ENCODE data around the gene MUTYH.
"Not testable (repeated sequence)": the region's sequence is repeated elsewhere in the genome, so short reads cannot be mapped to it uniquely, and the experiment has no call there.

The MUTYH gene

DNA sequence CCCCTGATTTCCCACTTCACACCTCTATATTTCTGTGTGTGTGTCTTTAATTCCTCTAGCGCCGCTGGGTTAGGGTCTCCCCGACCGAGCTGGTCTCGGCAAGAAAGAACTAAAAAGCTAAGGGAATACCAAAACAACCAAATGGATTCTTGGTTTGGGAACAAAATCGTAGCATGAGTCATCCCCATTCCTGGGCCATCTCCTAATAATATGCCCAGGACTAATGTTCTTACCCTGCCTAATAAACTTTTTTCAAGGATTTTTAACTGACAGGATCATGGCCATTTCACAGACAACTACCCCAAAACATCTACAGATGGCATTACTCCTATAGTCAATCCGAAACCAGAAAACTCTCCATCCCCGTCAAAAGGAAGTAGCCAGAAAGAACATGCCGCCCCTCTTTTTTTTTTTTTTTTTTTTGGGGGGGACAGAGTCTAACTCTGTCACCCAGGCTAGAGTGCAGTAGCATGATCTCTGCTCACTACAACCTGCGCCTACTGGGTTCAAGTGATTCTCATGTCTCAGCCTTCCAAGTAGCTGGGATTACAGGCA lies 17.7 kb downstream of the MUTYH start:
- no peak for DNase-seq

DNA sequence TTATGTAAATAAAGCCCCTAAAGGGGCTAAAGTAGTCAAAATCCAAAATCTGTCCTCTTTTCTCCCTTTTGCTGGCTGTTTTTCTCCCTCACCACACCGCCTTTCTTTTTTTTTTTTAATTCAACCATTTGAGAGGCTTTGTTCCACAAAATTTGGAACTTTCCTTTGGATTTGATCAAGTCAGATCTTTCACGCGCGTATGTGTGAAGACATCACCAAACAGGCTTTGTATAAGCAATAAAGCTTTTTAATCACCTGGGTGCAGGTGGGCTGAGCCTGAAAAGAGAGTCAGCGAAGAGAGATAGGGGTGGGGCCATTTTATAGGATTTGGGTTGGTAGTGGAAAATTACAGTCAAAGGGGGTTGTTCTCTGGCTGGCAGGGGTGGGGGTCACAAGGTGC lies 18.8 kb downstream of the MUTYH start:
- DNase-seq = no peak

DNA sequence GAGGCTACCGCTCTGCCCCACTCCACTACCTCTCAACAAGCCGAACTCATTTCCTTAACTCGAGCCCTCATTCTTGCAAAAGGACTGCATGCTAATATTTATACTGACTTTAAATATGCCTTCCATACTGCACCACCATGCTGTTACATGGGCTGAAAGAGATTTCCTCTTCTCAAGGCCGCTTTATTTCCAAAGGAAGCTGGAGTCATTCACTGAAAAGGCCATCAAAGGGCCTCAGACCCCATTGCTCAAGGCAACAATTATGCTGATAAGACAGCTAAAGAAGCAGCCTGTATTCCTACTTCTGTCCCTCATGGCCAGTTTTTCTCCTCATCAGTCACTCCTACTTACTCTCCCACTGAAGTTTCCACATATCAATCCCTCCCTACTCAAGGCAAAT lies 20.5 kb downstream of the MUTYH start:
- DNase-seq = no peak

DNA sequence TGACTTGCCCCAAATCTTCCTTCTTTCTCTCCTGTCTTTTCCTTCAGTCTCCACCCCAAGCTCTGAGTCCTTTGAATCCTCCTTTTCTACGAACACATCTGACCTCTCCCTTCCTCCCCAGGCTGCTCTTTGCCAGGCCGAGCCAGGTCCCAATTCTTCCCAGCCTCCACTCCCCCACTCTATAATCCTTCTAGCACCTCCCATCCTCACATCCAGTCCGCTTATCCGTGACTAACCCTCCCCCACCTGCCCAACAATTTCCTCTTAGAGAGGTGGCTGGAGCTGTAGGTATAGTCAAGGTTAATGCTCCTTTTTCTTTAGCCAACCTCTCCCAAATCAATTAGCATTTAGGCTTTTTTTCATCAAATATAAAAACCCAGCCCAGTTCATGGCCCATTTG lies 23.1 kb downstream of the MUTYH start:
- no peak for DNase-seq

DNA sequence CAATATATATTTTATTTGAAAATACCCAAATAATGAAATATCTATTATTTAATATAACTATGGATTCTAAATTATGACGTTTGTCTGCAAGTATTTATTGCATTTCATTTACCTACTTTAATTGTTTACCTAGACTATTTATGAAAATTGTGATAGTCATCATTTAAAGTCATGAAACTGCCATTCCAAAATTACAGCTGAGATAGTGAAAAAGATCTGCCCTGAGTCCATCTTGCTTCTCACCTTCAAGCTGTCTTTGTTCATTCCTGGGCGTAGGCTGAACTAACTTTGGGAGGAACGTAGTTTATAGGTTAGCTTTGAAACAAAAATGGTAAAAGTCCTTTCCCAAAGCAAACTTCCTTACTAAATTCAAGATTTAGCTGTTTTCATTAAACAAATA lies 26.0 kb downstream of the MUTYH start:
- no peak for DNase-seq

DNA sequence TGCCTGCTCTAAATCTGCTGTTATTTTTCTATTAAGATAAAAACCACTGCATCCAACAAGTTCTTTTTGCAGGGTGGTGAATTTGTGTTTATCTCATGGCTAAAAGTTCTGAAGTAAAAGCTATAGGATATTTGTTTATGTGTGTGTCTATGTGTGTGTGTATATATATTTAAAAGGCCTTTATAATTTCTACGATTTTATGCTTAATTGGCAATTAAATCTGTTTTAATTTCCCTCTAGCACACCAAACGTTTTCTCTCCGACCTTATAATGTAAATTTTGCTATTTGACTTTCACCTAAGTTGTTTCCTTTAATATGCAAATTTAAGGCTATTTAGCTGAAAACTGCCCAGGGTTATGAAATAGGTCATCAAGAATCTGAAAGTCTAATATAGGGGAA lies 33.3 kb downstream of the MUTYH start:
- no peak for DNase-seq

DNA sequence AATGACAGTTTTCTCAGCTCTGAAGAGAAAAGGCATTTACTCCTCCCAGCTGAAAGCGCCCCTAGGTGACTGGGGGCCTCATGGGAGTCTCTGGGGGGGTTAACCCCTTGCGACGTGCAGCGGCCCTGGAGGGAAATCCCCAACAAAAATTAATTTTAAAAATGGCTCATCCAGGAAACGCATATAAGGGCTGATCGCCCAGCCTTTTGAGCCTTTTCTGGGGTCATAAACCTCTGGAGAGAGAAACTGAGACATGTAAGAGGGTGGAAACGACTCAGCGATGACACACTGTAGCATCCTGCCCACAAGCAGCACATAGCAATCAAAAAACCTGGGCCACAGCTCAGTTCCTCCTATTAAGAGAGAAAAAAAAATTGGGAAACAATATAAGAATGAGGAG lies 33.9 kb downstream of the MUTYH start:
- no peak for DNase-seq

DNA sequence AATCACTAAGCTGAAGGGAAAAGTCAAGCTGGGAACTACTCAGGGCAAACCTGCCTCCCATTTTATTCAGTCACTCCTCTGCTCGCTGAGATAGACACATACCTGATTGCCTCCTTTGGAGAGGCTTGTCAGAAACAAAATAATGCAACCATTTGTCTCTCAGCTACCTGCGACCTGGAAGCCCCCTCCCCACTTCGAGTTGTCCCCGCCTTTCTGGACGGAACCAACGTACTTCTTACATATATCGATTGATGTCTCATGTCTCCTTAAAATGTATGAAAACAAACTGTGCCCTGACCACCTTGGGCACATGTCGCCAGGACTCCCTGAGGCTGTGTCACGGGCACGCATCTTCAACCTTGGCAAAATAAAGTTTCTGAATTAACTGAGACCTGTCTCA lies 35.0 kb downstream of the MUTYH start:
- no peak for DNase-seq

DNA sequence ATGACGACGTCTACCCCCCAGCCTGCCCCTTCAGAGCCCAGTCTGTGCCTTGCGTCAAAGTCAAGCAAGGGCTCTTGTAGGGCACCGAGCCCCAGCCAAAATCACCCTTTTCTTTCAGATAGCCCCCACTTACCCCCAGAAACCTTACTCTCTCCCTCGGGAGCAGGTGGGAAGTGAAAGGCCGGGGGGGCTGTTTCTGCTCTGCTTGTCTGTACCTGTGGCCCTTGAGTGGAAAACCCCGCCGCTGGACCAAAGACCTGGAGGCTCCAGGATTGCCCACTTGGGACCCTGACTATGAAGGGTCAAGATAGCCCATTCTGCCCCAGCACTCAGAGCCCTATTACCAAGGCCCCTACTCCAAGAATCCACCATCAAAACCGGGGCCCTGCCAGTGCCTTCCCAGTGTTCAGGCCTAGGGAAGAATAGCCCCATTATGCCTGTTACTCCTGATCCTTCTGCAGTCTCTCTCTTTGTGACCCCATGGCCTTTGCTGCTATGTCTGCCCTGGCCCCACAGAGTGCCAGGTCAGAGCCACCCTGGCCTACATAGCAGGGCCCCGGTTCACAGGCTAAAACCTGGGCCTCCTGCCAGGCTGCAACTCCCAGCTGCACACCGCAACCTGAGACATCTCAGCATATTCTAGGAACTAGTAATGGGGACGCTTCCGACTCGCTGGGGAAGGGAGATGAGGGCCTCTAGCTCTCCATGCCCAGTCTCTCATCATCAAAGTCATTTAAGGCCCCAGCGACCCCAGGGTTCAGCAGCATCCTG lies 35.7 kb downstream of the MUTYH start:
- peak in 5 of 56 donors; percentile 7 to 44 (median 37) for DNase-seq

DNA sequence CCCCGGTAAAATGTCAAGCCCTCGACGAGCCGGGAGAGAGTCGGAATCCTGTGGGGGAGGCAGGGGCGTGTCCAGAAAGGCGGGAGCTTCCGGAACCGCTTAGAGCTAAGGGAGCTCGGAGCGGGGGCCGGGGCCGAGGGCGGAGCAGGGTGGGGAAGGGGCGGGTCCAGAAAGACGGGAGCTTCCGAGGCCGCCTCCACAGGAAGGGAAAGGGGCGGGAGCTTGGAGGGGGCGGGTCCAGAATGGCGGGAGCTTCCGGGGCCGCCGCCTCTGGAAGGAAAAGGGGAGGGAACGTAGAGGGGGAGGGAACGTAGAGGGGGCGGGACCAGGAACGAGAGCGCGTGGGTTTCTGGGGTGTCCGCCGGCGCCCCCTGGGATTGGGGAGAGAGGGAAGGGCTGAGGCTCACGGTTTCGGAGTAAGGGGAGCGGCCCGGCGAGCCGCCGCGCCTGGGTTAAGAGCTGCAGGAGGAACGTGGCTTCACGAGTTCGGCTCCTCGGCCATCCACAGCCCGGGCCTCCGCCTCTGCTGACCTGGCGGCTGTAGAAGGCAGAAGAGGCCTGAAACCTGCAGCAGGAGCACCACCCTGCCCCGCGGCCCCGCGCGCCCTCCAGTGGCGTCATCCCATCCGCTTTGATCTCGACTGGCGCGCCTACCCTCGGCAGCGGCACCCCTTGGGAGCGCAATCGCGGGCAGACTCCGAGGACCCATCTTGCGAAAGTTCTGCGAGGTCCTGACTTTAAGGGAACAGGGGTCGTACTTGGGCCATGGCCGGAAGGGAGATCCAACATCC lies 36.5 kb downstream of the MUTYH start:
- DNase-seq = peak; percentile 58 to 100 (median 97)

DNA sequence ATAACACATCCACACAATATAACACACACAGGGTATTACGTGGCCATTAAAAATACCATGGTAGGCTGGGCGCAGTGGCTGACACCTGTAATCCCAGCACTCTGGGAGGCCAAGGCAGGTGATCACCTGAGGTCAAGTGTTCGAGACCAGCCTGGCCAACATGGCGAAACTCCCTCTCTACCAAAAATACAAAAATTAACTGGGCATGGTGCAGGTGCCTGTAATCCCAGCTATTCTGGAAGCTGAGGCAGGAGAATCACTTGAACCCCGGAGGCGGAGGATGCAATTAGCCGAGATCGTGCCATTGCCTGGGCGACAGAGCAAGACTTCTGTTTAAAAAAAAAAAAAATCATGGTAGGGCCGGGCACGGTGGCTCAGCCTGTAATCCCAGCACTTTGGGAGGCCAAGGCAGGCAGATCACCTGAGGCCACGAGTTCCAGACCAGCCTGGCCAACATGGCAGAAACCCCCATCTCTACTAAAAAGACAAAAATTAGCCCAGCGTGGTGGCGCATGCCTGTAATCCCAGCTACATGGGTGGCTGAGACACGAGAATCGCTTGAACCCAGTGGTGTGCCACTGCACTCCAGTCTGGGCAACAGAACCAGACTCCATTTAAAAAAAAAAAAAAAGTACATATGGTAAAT lies 37.6 kb downstream of the MUTYH start:
- no peak for DNase-seq

DNA sequence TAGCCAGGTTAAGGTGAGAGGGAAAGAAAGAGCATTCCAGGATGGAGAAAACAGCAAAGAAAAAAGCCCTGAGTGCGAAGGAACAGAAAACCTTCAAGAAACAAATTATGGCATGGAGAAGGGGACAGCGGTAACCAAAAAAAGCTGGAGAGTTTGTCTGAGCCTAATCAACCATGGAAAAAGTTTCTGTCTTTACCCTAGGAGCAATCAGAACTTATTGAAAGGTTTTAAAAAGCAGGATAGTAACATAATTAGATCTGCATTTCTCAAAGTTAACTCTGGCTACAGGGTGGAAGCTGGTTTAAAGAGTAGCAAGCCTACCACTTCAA lies 39.6 kb downstream of the MUTYH start:
- DNase-seq = no peak

DNA sequence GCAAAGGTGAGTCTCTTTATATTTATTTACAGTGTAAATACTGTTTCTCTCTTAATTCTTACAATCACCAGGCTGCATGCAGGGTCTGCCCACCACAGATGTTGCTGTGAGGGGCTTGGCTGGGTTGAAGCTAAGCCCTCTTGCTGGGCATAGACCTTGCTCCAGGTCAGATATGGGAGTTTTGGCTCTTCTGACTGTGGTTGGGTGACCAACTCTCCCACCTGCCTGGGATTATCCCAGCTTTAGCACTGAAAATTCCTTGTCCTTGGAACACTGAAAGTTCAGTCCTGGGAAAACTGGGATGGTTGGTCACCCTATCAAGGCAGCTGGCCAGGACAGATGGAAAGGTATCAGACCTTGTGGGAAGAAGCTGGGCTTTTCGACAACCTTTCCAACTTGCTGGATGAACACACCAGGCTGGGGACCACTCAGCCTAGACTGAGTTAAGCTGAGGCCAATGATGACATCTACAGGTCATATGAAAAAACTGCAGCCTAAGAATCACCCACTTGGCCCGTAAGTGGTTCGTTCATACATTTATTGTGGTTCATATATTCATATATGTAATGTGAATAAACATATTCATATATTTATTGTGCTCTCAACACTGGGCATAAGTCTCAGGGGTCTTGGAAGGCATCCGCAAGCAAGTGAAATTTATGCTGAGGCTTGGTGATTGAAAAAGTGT lies 40.1 kb downstream of the MUTYH start:
- peak in 35 of 56 donors; percentile 5 to 61 (median 21) for DNase-seq

DNA sequence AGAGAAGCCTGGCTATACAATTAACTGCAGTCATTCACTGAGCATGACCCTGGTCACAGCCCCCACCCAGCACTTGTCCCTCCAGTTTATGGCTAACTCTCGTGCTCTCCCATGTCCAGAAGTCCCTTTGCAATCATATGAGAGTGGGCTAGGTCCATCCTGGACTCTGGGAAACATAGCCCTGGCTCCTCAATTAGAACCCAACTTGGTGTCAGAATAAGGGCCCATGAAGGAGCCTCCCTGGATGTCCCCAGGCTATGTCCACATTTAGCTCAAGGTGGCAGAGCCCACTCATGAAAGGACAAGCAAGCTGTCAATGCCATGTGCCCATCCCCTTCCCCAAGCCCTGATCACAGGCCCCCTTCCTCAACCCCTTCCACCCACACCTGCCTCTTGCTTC lies 40.9 kb downstream of the MUTYH start:
- DNase-seq = no peak

DNA sequence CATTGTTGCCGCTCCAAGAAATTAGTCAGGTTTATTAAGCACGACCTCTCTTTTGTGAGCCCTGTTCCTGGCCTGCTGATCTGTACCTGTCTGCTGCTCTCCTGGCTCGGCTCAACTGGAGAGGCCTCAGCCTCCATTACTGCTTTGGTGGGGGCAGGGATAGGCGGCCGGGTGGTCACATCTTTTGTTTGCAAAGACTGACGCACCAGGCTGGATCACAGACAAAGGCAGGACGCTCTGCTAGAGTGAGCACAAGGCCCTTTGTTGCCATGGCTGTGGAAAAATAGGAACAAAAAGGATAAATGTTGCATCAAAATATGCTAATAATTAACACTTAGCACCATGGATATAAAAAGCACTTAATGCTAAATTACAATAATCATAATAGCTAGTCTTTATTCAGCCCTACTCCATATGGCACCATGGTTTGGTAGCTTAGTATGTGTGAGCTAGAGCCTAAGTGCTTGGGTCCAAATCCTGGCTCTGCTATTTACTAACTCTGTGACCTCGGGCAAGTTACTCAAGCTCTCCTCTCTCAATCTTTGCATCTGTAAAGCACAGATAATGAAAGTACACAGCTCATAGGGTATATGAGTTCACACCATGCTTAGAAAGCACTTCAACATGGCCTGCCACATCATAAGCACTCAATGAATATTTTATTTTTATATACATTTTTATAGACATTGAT lies 42.4 kb downstream of the MUTYH start:
- DNase-seq = peak in 17 of 56 donors; percentile 3 to 48 (median 11)

DNA sequence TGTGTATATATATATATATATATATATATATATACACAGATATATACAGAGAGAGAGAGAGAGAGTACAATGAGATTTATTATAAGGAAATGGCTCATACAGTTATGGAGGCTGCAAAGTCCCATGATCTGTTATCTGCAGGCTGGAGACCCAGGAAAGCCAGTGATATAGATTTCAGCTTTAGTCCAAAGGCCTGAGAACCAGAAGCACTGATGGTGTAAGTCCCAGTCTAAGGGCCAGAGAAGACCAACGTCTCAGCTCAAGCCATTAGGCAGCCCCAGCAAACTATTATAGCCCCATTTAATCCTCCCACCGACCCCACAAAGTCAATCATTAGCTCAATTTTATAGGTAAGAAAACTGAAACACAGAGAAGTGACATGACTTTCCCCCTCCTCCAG lies 48.5 kb downstream of the MUTYH start:
- DNase-seq = no peak

DNA sequence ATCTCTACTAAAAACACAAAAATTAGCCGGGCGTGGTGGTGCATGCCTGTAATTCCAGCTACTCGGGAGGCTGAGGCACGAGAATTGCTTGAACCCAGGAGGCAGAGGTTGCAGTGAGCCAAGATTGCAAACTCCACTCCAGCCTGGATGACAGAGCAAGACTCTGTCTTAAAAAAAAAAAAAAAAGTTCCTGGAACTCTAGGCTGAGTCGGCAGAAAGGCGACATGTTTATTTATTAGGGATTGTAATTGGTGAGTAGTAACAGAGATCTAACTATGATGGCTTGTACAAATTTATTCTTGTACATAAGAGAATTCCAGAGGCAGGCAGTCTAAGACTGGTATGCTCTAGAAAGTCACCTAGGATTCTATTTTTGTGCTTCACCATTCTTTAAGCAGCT lies 49.2 kb downstream of the MUTYH start:
- not testable (repeated sequence) for DNase-seq

DNA sequence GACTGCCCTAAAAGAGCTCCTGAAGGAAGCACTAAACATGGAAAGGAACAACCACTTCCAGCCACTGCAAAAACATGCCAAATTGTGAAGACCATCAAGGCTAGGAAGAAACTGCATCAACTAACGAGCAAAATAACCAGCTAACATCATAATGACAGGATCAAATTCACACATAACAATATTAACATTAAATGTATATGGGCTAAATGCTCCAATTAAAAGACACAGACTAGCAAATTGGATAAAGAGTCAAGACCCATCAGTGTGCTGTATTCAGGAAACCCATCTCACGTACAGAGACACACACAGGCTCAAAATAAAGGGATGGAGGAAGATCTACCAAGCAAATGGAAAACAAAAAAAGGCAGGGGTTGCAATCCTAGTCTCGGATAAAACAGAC lies 53.7 kb downstream of the MUTYH start:
- not testable (repeated sequence) for DNase-seq

DNA sequence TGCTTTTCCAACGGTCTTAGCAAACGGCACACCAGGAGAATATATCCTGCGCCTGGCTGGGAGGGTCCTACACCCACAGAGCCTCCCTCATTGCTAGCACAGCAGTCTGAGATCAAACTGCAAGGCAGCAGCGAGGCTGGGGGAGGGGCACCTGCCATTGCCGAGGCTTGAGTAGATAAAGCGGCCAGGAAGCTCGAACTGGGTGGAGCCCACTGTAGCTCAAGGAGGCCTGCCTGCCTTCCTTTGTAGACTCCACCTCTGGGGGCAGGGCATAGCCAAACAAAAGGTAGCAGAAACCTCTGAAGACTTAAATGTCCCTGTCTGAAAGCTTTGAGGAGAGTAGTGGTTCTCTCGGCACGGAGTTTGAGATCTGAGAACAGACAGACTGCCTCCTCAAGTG lies 55.4 kb downstream of the MUTYH start:
- DNase-seq = not testable (repeated sequence)

DNA sequence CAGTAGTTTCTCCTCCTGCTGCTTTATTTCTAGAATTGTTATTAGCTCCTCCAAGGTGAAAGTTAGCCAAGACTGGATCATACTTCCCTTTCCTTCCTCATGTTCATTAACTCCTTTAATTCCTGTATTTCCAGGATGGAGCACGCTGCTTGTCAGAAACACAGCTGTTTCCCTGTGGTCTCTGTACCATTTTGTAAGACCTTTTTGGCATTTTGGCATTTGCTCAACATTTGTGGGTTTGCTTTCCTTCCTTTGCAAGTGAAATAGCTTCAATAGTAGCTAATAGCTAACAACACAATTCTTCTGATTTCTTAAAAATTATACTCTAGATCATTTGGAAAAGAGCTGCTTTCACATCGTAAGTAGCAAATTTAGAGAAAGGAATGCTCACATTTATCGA lies 57.9 kb downstream of the MUTYH start:
- no peak for DNase-seq

Measured in nucleus accumbens (tissue), 56 donors.